GM23338 (cell line): Measurements from ENCODE around the gene CCT6B. TPM values are rescaled to one million over a fixed set of nuclear protein-coding genes. Genes with fewer than 3 reads are reported as not detected.

ENCODE experiments used
- ATAC-seq: fragments of 200-7000 bp; cut with Tn5 transposase; 3 replicates; pipeline ENCODE4 v1.9.1; 2020
- DNase-seq: peaks from one replicate; pipeline ENCODE4 v3.0.0-alpha.2; 2015; ENCODE audit warnings: low spot score
- H2AFZ ChIP-seq: fragments of 200-600 bp; sonication (generic); 2 replicates; pipeline ENCODE4 v1.8.0; 2016; ENCODE audit warnings: antibody characterized with exemption, mild to moderate bottlenecking, moderate library complexity
- H3F3A ChIP-seq: fragments of 200-600 bp; sonication (generic); replicated peaks from 2 replicates; pipeline ENCODE4 v1.8.0; 2017; ENCODE audit warnings: antibody characterized with exemption, mixed run types, low read depth
- H3K27ac ChIP-seq: fragments of 200-600 bp; sonication (generic); 2 replicates; pipeline ENCODE4 v1.6.1; 2016; ENCODE audit warnings: low read depth
- H3K27me3 ChIP-seq: fragments of 200-600 bp; sonication (generic); 2 replicates; pipeline ENCODE4 v1.8.0; 2016; ENCODE audit warnings: mild to moderate bottlenecking, mixed run types, moderate library complexity; ENCODE audit not compliant: insufficient read depth
- H3K36me3 ChIP-seq: fragments of 200-600 bp; sonication (generic); 2 replicates; pipeline ENCODE4 v1.8.0; 2016; ENCODE audit warnings: mild to moderate bottlenecking; ENCODE audit not compliant: insufficient read depth
- H3K4me1 ChIP-seq: fragments of 200-600 bp; sonication (generic); 2 replicates; pipeline ENCODE4 v1.8.0; 2016; ENCODE audit warnings: mild to moderate bottlenecking, moderate library complexity; ENCODE audit not compliant: insufficient read depth
- H3K4me2 ChIP-seq: fragments of 200-600 bp; sonication (generic); 2 replicates; pipeline ENCODE4 v1.7.1; 2017; ENCODE audit warnings: mixed run types
- H3K4me3 ChIP-seq: fragments of 200-600 bp; sonication (generic); 2 replicates; pipeline ENCODE4 v1.6.1; 2016; ENCODE audit warnings: mixed run types
- H3K79me2 ChIP-seq: fragments of 200-600 bp; sonication (generic); replicated peaks from 2 replicates; pipeline ENCODE4 v1.8.0; 2017; ENCODE audit warnings: mild to moderate bottlenecking; ENCODE audit not compliant: insufficient read depth
- H3K9me2 ChIP-seq: fragments of 200-600 bp; sonication (generic); 2 replicates; pipeline ENCODE4 v1.8.0; 2017; ENCODE audit not compliant: insufficient read depth
- H4K20me1 ChIP-seq: fragments of 200-600 bp; sonication (generic); replicated peaks from 2 replicates; pipeline ENCODE4 v1.8.0; 2017; ENCODE audit warnings: mild to moderate bottlenecking; ENCODE audit not compliant: insufficient read depth
- H3K27ac Mint-ChIP-seq: 2 replicates; pipeline ENCODE4 v1.8.0; 2020; ENCODE audit warnings: inconsistent platforms, mild to moderate bottlenecking, moderate library complexity, mixed read lengths
- H3K27me3 Mint-ChIP-seq: 3 replicates; pipeline ENCODE4 v1.8.0; 2022; ENCODE audit warnings: low read depth, mild to moderate bottlenecking, moderate library complexity, mixed read lengths, inconsistent platforms; ENCODE audit not compliant: insufficient read depth, poor library complexity
- H3K36me3 Mint-ChIP-seq: 3 replicates; pipeline ENCODE4 v1.8.0; 2021; ENCODE audit warnings: low read depth, mild to moderate bottlenecking, inconsistent platforms, moderate library complexity, mixed read lengths
- H3K4me1 Mint-ChIP-seq: 3 replicates; pipeline ENCODE4 v1.8.0; 2020; ENCODE audit warnings: mild to moderate bottlenecking, inconsistent platforms, mixed read lengths
- H3K4me3 Mint-ChIP-seq: 3 replicates; pipeline ENCODE4 v1.8.0; 2021; ENCODE audit warnings: moderate library complexity, mild to moderate bottlenecking, inconsistent platforms, mixed read lengths
- H3K9me3 Mint-ChIP-seq: 3 replicates; pipeline ENCODE4 v1.8.0; 2020; ENCODE audit warnings: moderate library complexity, mild to moderate bottlenecking, inconsistent platforms, mixed read lengths
- CREB1 ChIP-seq: fragments of 250-450 bp; sonication (Bioruptor Pico); IDR thresholded peaks from 2 replicates; pipeline ENCODE4 v1.5.0; 2020; ENCODE audit warnings: low read depth, mild to moderate bottlenecking, moderate library complexity
- CTCF ChIP-seq, 2 experiments: fragments of 200-600 bp in 1 of 2; sonication (generic) in 1 of 2; conservative IDR thresholded peaks; 2 replicates each; pipeline versions ENCODE4 v1.5.1 to v1.6.1; 2016 to 2017; ENCODE audit warnings: antibody characterized with exemption in 2 of 2, low read depth in 2 of 2, mild to moderate bottlenecking in 2 of 2, moderate library complexity in 1 of 2
- ETS1 ChIP-seq: IDR thresholded peaks from 2 replicates; pipeline ENCODE4 v1.6.1; 2016; ENCODE audit warnings: antibody characterized with exemption
- EZH2 ChIP-seq: fragments of 200-600 bp; sonication (generic); IDR thresholded peaks from one replicate; pipeline ENCODE4 v1.8.0; 2017; ENCODE audit warnings: antibody characterized with exemption, mild to moderate bottlenecking, low read depth; ENCODE audit not compliant: unreplicated experiment
- EZH2phosphoT487 ChIP-seq: fragments of 200-600 bp; sonication (generic); IDR thresholded peaks from one replicate; pipeline ENCODE4 v1.8.1; 2018; ENCODE audit warnings: antibody characterized with exemption; ENCODE audit not compliant: unreplicated experiment
- JUNB ChIP-seq: IDR thresholded peaks from one replicate; pipeline ENCODE4 v1.6.1; 2016; ENCODE audit warnings: antibody characterized with exemption; ENCODE audit not compliant: unreplicated experiment
- NANOG ChIP-seq: IDR thresholded peaks from 2 replicates; pipeline ENCODE4 v1.6.1; 2016; ENCODE audit warnings: antibody characterized with exemption, borderline replicate concordance
- POLR2AphosphoS5 ChIP-seq: IDR thresholded peaks from 2 replicates; pipeline ENCODE4 v1.6.1; 2016; ENCODE audit warnings: antibody characterized with exemption, low read depth
- REST ChIP-seq: IDR thresholded peaks from one replicate; pipeline ENCODE4 v1.6.1; 2018; ENCODE audit warnings: antibody characterized with exemption; ENCODE audit not compliant: unreplicated experiment
- STAT1 ChIP-seq: IDR thresholded peaks from one replicate; pipeline ENCODE4 v1.6.1; 2016; ENCODE audit warnings: antibody characterized with exemption; ENCODE audit not compliant: unreplicated experiment
- ZNF114 ChIP-seq: fragments of 250-450 bp; sonication (Bioruptor Pico); IDR thresholded peaks from 2 replicates; pipeline ENCODE4 v1.5.0; 2020; ENCODE audit warnings: mild to moderate bottlenecking, moderate library complexity
- ZNF331 ChIP-seq: fragments of 250-450 bp; sonication (Bioruptor Pico); IDR thresholded peaks from 2 replicates; pipeline ENCODE4 v1.5.0; 2020; ENCODE audit warnings: low read depth, mild to moderate bottlenecking, moderate library complexity
- ZNF462 ChIP-seq: fragments of 250-450 bp; sonication (Bioruptor Pico); IDR thresholded peaks from 2 replicates; pipeline ENCODE4 v1.5.0; 2020; ENCODE audit warnings: mild to moderate bottlenecking, moderate library complexity
- polyA plus RNA-seq: library from polyadenylated mRNA; unstranded; fragments of >200 nt; fragmentation: Nextera tagmentation; extraction: Ambion mirVana; gene quantifications from 2 replicates; pipeline ENCODE4 v1.2.1, GENCODE V29; 2016
- total RNA-seq: library from RNA; depleted of rRNA; stranded (reverse); fragments of >200 nt; shearing (Covaris generic); gene quantifications from 2 replicates; pipeline ENCODE4 v1.2.3, GENCODE V29; 2014

The CCT6B gene
- total and polyA plus RNA-seq, 2 experiments from 2014 or later: 0.94 to 1.1 TPM

- DNase-seq (peak; percentile 54), ATAC-seq (peak; percentile 75)
- H3K4me3 Mint-ChIP-seq: no peak overlapping the region
- H3K27ac ChIP-seq: no peak overlapping the region
- H3K79me2 ChIP-seq: no peaks in the 10 kb centered on the region
- no peaks in the 10 kb centered on the region for H3K4me1 ChIP-seq
- H2AFZ ChIP-seq: no peak overlapping the region
- H3K9me2 ChIP-seq: no peaks in the 10 kb centered on the region
- no peaks in the 10 kb centered on the region for H3K36me3 ChIP-seq
- TF ChIP-seq NANOG (no peak), STAT1 (no peak), CREB1 (CRISPR knock-in tag) (no peak), EZH2phosphoT487 (no peak), ZNF114 (CRISPR knock-in tag) (no peak), ZNF331 (CRISPR knock-in tag) (no peak), POLR2AphosphoS5 (no peak), ZNF462 (no peak), REST (no peak), EZH2 (no peak), JUNB (no peak), ETS1 (no peak), CTCF (conservative IDR thresholded peaks at IDR 0.05; ENCODE audit: low read depth in 2 of 2) (no peak)
- H3K4me3 ChIP-seq: no peak overlapping the region
- H3K27me3 Mint-ChIP-seq: peaks cover 5% of the 10 kb centered on the region
- H3K9me3 Mint-ChIP-seq: no peaks in the 10 kb centered on the region
- H3K4me2 ChIP-seq: no peak overlapping the region
- H4K20me1 ChIP-seq: no peaks in the 10 kb centered on the region
- no peaks in the 10 kb centered on the region for H3F3A ChIP-seq
- H3K36me3 Mint-ChIP-seq: no peaks in the 10 kb centered on the region
- peaks cover 8% of the 10 kb centered on the region for H3K4me1 Mint-ChIP-seq
- H3K27me3 ChIP-seq: no peaks in the 10 kb centered on the region
- no peak overlapping the region for H3K27ac Mint-ChIP-seq
Observed at GRCh38 chr17:34913001-34913400, 48.3 kb downstream of the CCT6B start.
